HG02642 (cell line): ENCODE results near the gene HLCS.

Source experiments
- ATAC-seq: cut with Tn5 transposase; IDR thresholded peaks from one replicate; pipeline ENCODE4 v1.9.1; 2021; ENCODE audit warnings: mild to moderate bottlenecking; ENCODE audit not compliant: unreplicated experiment, poor library complexity

Gene HLCS

GRCh38 chr21:36733857-36734256 lies 232.6 kb downstream of the HLCS start:
- ATAC-seq, result no peak

GRCh38 chr21:36732761-36733160 lies 233.7 kb downstream of the HLCS start:
- ATAC-seq, result no peak

- ATAC-seq, result no peak
These were observed 234.3 kb downstream of the HLCS start for GRCh38 chr21:36732217-36732616.

- ATAC-seq, result no peak
These were observed 235.9 kb downstream of the HLCS start for GRCh38 chr21:36730291-36731281.

GRCh38 chr21:36729310-36729970 lies 237.0 kb downstream of the HLCS start:
- no peak for ATAC-seq

GRCh38 chr21:36728371-36729111 lies 237.9 kb downstream of the HLCS start:
- ATAC-seq, result no peak

GRCh38 chr21:36727866-36728265 lies 238.6 kb downstream of the HLCS start:
- no peak for ATAC-seq

- no peak for ATAC-seq
These were observed 240.6 kb downstream of the HLCS start for GRCh38 chr21:36725793-36726386.

GRCh38 chr21:36724660-36725059 lies 241.8 kb downstream of the HLCS start:
- ATAC-seq, result no peak

GRCh38 chr21:36723371-36723881 lies 243.0 kb downstream of the HLCS start:
- no peak for ATAC-seq

GRCh38 chr21:36722370-36723368 lies 243.8 kb downstream of the HLCS start:
- ATAC-seq, result no peak

- no peak for ATAC-seq
These were observed 244.7 kb downstream of the HLCS start for GRCh38 chr21:36721817-36722216.

GRCh38 chr21:36719614-36720013 lies 246.9 kb downstream of the HLCS start:
- ATAC-seq, result no peak

GRCh38 chr21:36718951-36719501 lies 247.4 kb downstream of the HLCS start:
- ATAC-seq, result no peak

- ATAC-seq, result no peak
These were observed 248.5 kb downstream of the HLCS start for GRCh38 chr21:36717976-36718375.

- ATAC-seq, result no peak
These were observed 249.6 kb downstream of the HLCS start for GRCh38 chr21:36716836-36717235.

GRCh38 chr21:36716387-36716786 lies 250.1 kb downstream of the HLCS start:
- no peak for ATAC-seq

- ATAC-seq, result no peak
These were observed 252.7 kb downstream of the HLCS start for GRCh38 chr21:36713746-36714145.

- no peak for ATAC-seq
These were observed 255.8 kb downstream of the HLCS start for GRCh38 chr21:36710729-36711048.
